GM18951 (cell line): ENCODE data around the gene RDH16.

ENCODE experiments used
- POLR2A ChIP-seq: IDR thresholded peaks from 4 replicates; pipeline ENCODE4 v1.6.1; 2011; ENCODE audit warnings: mild to moderate bottlenecking; ENCODE audit not compliant: insufficient read length, insufficient read depth; ENCODE audit errors: extremely low read depth
- in situ Hi-C: fragments of 300-500 bp; cut with MboI; formaldehyde crosslinking; loops from one replicate; pipeline ENCODE4 v1.12.0; 2022; ENCODE audit warnings: low sequenced_read_pairs, mixed read lengths, inconsistent platforms; ENCODE audit not compliant: unreplicated experiment

Gene RDH16

DNA sequence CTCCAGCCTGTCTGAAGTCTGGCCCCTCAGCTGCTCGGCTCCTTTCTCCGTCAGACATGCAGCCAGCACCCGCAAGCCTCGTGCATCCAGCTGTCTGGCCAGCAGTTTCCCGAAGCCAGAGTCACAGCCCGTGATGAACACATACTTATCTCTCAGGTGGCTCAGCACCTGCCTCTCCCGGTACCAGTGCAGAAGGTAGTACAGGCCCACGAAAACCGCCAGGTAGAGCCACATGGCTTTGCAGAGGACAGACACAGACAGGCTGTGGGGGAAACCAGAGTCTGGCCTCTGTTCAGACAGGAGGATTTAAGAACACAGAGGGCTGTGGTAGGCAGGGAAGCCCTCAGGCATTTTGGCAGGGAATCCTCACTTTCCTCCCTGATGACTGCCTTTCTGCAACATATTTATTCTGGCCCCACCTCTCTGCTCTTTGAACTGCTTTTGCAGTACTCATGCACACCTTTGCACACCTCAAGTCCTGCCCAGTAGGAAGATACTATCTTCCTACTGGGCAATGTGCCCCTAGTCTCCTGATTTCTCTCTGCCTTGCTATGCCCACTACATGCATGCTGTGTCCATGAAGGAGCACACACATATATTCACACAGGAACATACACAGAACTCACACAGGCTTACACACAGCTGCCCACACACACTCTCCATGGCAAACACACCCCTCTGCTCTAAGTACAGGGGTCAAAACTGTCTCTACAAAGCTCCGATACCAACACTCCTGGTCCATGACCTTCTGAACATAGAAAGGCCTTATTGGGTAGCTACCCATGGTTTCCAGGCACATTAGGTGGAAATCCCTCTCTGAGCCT lies at the start of gene RDH16:
TSS of gene RDH16 (minus strand) at position 380 of the 824 bp plus-strand sequence. CDS start at position 234, 146 bp downstream.
- in situ Hi-C loops, result no loop called here
- no peak for TF ChIP-seq POLR2A

DNA sequence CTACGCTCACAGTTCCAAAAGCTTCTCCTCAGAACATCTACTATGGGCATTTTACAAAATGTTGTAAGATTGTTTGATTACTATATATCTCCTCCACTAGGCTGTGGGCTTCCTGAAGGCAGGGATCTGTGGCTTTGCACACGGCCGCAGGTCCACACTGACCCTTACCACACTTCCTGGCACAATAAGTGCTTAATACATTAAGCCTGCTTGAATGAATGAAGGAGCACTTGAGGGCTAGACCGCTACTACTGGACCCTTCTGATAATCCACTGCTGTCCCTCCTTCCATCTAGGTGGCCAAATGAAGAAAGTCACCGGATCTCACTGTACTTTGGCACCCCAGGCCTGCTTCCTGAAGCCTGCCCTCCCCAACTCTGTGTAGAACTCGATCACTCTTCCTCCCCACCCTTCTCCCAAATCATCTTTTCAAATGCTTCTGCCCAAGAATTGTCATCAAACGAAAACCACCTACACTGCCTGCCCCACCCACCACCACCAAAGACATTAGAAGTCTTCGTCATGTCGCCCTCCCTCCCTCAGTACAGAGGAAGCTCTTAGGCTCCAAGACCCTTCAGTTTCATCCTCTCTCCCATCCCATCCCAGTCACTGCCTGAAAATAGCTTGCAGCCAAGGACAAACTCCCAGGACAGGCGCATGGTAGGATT lies 49.5 kb upstream of the RDH16 start:
- in situ Hi-C loops, result loop anchor here (10.0 kb wide), 1 partner anchor 108 kb away; the partner anchor contains the start of gene STAT6
- no peak for TF ChIP-seq POLR2A

- peak; percentile 78 for TF ChIP-seq POLR2A
- in situ Hi-C loops, result loop anchor here (10.0 kb wide), 1 partner anchor 109 kb away; the partner anchor contains the start of gene STAT6
Measured at GRCh38 chr12:57005980-57006808, 48.8 kb upstream of the RDH16 start, which contains the start of gene ZBTB39. TSS of gene ZBTB39 (minus strand) at chr12:57006546. CDS start at chr12:57004917, 1,629 bp downstream.

GRCh38 chr12:57004651-57005050 lies 47.2 kb upstream of the RDH16 start:
- in situ Hi-C loops, result loop anchor here (10.0 kb wide), 1 partner anchor 110 kb away; the partner anchor contains the start of gene STAT6

DNA sequence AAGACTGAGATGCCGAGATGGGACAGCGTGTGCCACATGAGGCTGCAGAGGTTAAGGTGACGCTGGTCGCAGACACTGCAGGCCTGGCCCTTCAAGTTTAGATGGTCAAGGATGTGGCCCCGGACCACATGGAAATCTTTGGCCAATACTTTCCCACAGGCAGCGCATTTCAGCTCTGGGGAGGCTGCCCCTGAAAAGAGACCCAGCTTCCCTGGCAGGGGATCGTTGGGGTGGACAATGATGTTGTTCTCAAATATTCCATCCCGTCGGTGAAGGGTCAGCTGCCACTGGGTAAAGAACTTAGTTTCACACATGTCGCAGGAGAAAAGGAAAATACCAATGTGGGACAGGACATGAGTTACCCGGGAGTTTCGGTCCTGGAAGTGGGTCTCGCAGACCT lies 46.0 kb upstream of the RDH16 start:
- in situ Hi-C loops, result loop anchor here (10.0 kb wide), 1 partner anchor 111 kb away; the partner anchor contains the start of gene STAT6

More at GRCh38 chr12:57004651-57005050, 47.2 kb upstream of the RDH16 start:
- TF ChIP-seq POLR2A, result no peak

GRCh38 chr12:57001448-57001906 lies 44.1 kb upstream of the RDH16 start:
- no peak for TF ChIP-seq POLR2A
- in situ Hi-C loops, result loop anchor here (10.0 kb wide), 1 partner anchor 113 kb away; the partner anchor contains the start of gene STAT6

More for the DNA sequence above, 46.0 kb upstream of the RDH16 start:
- no peak for TF ChIP-seq POLR2A

- in situ Hi-C loops, result loop anchor here (10.0 kb wide), 1 partner anchor 114 kb away; the partner anchor contains the start of gene STAT6
- TF ChIP-seq POLR2A, result no peak
Measured at GRCh38 chr12:57000393-57000792, 43.0 kb upstream of the RDH16 start.

- in situ Hi-C loops, result loop anchor here (25.0 kb wide), 1 partner anchor 487 kb away; the partner anchor contains the start of gene RBMS2
- no peak for TF ChIP-seq POLR2A
Measured at GRCh38 chr12:56999456-56999855, 42.0 kb upstream of the RDH16 start.

DNA sequence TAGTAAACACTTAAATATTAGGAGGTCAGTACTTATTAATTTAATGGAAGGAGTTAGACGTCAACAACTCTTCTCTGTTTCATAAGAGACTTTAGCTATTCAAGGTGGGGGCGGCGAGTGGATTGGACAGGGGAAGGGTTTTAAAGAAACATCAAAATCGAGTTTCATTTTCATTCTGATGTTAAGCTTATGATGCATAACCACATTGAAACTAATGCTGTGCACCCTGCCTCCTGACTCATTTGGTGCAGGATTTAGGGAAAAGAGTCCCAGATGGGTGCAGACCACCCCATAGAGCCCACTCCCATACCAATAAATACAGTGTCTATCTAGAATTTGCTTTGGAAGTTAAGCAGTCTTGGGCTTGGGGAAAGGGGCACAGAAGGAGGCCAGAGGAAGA lies 41.6 kb upstream of the RDH16 start:
- TF ChIP-seq POLR2A, result no peak
- in situ Hi-C loops, result loop anchor here (25.0 kb wide), 1 partner anchor 487 kb away; the partner anchor contains the start of gene RBMS2

GRCh38 chr12:56998316-56998715 lies 40.9 kb upstream of the RDH16 start:
- no peak for TF ChIP-seq POLR2A
- in situ Hi-C loops, result loop anchor here (25.0 kb wide), 1 partner anchor 486 kb away; the partner anchor contains the start of gene RBMS2

DNA sequence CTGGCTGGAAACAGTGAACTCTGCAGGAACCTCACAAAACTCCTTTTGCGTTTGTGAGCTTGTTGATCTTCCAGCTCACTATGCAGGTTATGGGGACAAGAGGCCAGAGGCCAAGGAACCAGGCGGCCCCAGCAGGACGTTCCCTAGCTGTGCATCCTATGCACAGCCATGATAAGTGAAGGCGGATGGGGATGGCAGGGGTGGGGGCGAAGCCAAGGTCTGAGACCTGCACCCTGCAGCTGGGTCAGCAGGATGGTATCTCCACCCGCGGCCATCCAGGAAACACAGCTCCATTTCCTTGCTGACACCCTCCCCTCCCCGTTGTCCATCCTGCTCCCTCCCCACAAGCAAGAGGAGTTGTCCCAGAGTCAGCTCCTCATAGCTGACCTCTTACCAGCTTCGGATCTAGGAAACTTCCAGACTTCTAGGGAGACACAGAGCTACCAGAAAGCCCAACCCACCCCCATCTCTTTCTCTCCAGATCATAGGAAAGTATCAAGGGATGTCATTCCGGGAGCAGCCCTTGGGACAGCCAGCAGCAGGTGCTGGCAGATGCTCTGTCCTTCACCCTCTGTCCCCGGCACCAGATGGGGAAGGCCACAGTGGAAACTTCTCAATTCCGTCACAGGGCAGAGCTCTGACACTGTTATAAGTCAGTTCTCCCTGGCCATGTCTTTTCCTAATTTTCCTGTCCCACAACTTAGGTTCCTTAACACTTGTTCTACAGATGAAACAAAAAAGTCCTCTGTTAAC lies 39.6 kb upstream of the RDH16 start:
- in situ Hi-C loops, result loop anchor here (25.0 kb wide), 1 partner anchor 485 kb away; the partner anchor contains the start of gene RBMS2
- no peak for TF ChIP-seq POLR2A
